MM.1S (cell line): Measurements from ENCODE around the gene RAB11B.

ENCODE experiments used
- DNase-seq: peaks from one replicate; pipeline ENCODE4 v3.0.0-alpha.2; 2015
- H2AFZ ChIP-seq: fragments of 300-600 bp; sonication (generic); 2 replicates; pipeline ENCODE4 v1.6.0; 2016; ENCODE audit warnings: antibody characterized with exemption, low read length
- H3F3A ChIP-seq: fragments of 300-600 bp; sonication (generic); 2 replicates; pipeline ENCODE4 v1.6.1; 2016; ENCODE audit warnings: mild to moderate bottlenecking, antibody characterized with exemption, low read length, moderate library complexity, mixed read lengths; ENCODE audit not compliant: insufficient read depth
- H3K27ac ChIP-seq: fragments of 300-600 bp; sonication (generic); 2 replicates; pipeline ENCODE4 v1.5.1; 2016; ENCODE audit warnings: mild to moderate bottlenecking, low read length
- H3K27me3 ChIP-seq: fragments of 300-600 bp; sonication (generic); replicated peaks from 2 replicates; pipeline ENCODE4 v1.6.0; 2016; ENCODE audit warnings: low read length; ENCODE audit not compliant: insufficient read depth
- H3K36me3 ChIP-seq: fragments of 300-600 bp; sonication (generic); replicated peaks from 2 replicates; pipeline ENCODE4 v1.6.1; 2016; ENCODE audit warnings: mild to moderate bottlenecking, low read length, mixed read lengths; ENCODE audit not compliant: insufficient read depth
- H3K4me1 ChIP-seq: fragments of 300-600 bp; sonication (generic); 2 replicates; pipeline ENCODE4 v1.6.1; 2016; ENCODE audit warnings: low read length, mixed read lengths
- H3K4me2 ChIP-seq: fragments of 300-600 bp; sonication (generic); 2 replicates; pipeline ENCODE4 v1.6.0; 2016; ENCODE audit warnings: low read depth, low read length
- H3K4me3 ChIP-seq: fragments of 300-600 bp; sonication (generic); 2 replicates; pipeline ENCODE4 v1.5.1; 2016; ENCODE audit warnings: low read length, mixed read lengths
- H3K79me2 ChIP-seq: fragments of 300-600 bp; sonication (generic); 2 replicates; pipeline ENCODE4 v1.6.1; 2016; ENCODE audit warnings: mixed run types, low read length, mixed read lengths
- H3K9ac ChIP-seq: fragments of 300-600 bp; sonication (generic); 2 replicates; pipeline ENCODE4 v1.6.1; 2016; ENCODE audit warnings: low read length, mixed read lengths
- H3K9me2 ChIP-seq: fragments of 300-600 bp; sonication (generic); replicated peaks from 2 replicates; pipeline ENCODE4 v1.6.1; 2016; ENCODE audit warnings: mild to moderate bottlenecking, low read length, mixed read lengths; ENCODE audit not compliant: insufficient read depth
- H3K9me3 ChIP-seq: fragments of 300-600 bp; sonication (generic); replicated peaks from 2 replicates; pipeline ENCODE4 v1.6.1; 2016; ENCODE audit warnings: mild to moderate bottlenecking, low read length, mixed read lengths; ENCODE audit not compliant: insufficient read depth
- H4K20me1 ChIP-seq: fragments of 300-600 bp; sonication (generic); 2 replicates; pipeline ENCODE4 v1.6.1; 2016; ENCODE audit warnings: mild to moderate bottlenecking, low read length, moderate library complexity, mixed read lengths; ENCODE audit not compliant: insufficient read depth
- CTCF ChIP-seq: fragments of 300-600 bp; sonication (generic); IDR thresholded peaks from 2 replicates; pipeline ENCODE4 v1.5.1; 2016; ENCODE audit warnings: antibody characterized with exemption, low read length, mixed read lengths
- EZH2 ChIP-seq: fragments of 300-600 bp; sonication (generic); optimal IDR thresholded peaks from 2 replicates; pipeline ENCODE3; 2017; ENCODE audit warnings: low read depth, mild to moderate bottlenecking, antibody characterized with exemption, low read length, mixed read lengths
- EZH2phosphoT487 ChIP-seq: fragments of 300-600 bp; sonication (generic); IDR thresholded peaks from 2 replicates; pipeline ENCODE4 v1.6.1; 2018; ENCODE audit warnings: antibody characterized with exemption, low read length

RAB11B gene

GRCh38 chr19:8449830-8450229, 59.7 kb downstream of the RAB11B start:
- H3K36me3 ChIP-seq, result peaks cover 17% of the 10 kb centered on the region

GRCh38 chr19:8451377-8451776, 61.2 kb downstream of the RAB11B start:
- Histone ChIP-seq H3K4me2 (no peak overlapping the region), H3F3A (no peaks in the 10 kb centered on the region), H2AFZ (no peak overlapping the region), H3K79me2 (peaks cover 99% of the 10 kb centered on the region), H3K27ac (no peak overlapping the region), H3K4me1 (peaks cover 13% of the 10 kb centered on the region), H3K9me2 (no peaks in the 10 kb centered on the region), H3K9ac (no peak overlapping the region), H3K4me3 (no peak overlapping the region), H3K9me3 (no peaks in the 10 kb centered on the region), H3K36me3 (peaks cover 20% of the 10 kb centered on the region), H3K27me3 (no peaks in the 10 kb centered on the region), H4K20me1 (peaks cover 90% of the 10 kb centered on the region)
- DNase-seq, result no peak
- TF ChIP-seq EZH2phosphoT487, result no peak
- TF ChIP-seq CTCF, result no peak
- no peak for TF ChIP-seq EZH2

More at GRCh38 chr19:8449830-8450229, 59.7 kb downstream of the RAB11B start:
- Histone ChIP-seq H3K27me3 (no peaks in the 10 kb centered on the region), H2AFZ (no peak overlapping the region), H3F3A (no peaks in the 10 kb centered on the region), H3K27ac (no peak overlapping the region), H3K4me2 (no peak overlapping the region), H3K9me3 (no peaks in the 10 kb centered on the region), H3K9ac (no peak overlapping the region), H3K4me1 (peaks cover 18% of the 10 kb centered on the region), H4K20me1 (peaks cover 84% of the 10 kb centered on the region), H3K4me3 (no peak overlapping the region), H3K79me2 (peaks cover 99% of the 10 kb centered on the region), H3K9me2 (no peaks in the 10 kb centered on the region)
- TF ChIP-seq EZH2 (no peak), CTCF (no peak), EZH2phosphoT487 (no peak)
- DNase-seq, result no peak

- no peaks in the 10 kb centered on the region for H3K27me3 ChIP-seq
- DNase-seq, result no peak
- peaks cover 17% of the 10 kb centered on the region for H3K36me3 ChIP-seq
- H3F3A ChIP-seq, result no peaks in the 10 kb centered on the region
- no peak overlapping the region for H3K4me3 ChIP-seq
- no peaks in the 10 kb centered on the region for H3K9me2 ChIP-seq
- no peak overlapping the region for H3K9ac ChIP-seq
- no peak overlapping the region for H3K27ac ChIP-seq
- TF ChIP-seq CTCF (no peak), EZH2phosphoT487 (no peak), EZH2 (no peak)
- peaks cover 90% of the 10 kb centered on the region for H4K20me1 ChIP-seq
- no peak overlapping the region for H3K4me2 ChIP-seq
- H3K9me3 ChIP-seq, result no peaks in the 10 kb centered on the region
- peaks cover 8% of the 10 kb centered on the region for H3K4me1 ChIP-seq
- peaks cover 99% of the 10 kb centered on the region for H3K79me2 ChIP-seq
- H2AFZ ChIP-seq, result no peak overlapping the region
Measured at GRCh38 chr19:8451885-8452284, 61.7 kb downstream of the RAB11B start.
